Heart right ventricle (tissue), 16 donors: ENCODE measurements around the gene MMAB. TPM values are rescaled to one million over a fixed set of nuclear protein-coding genes. Genes with fewer than 3 reads are reported as not detected.

ENCODE experiments used
- ATAC-seq, 8 donors: fragments of 200-7000 bp; cut with Tn5 transposase; one replicate each; pipeline ENCODE4 v1.9.1; 2020; ENCODE audit warnings: mild to moderate bottlenecking in 8 of 8, moderate library complexity in 8 of 8, moderate number of reproducible peaks in 1 of 8
- DNase-seq, 2 donors: peaks; one replicate each; pipeline ENCODE4 v3.0.0-alpha.2; 2020
- H3K27ac ChIP-seq, 10 donors: fragments of 200-600 bp; sonication (generic) in 2 of 10; one replicate each; pipeline versions ENCODE4 v1.5.0 to v1.8.0; 2020 to 2022; ENCODE audit warnings: mild to moderate bottlenecking in 3 of 10
- H3K27me3 ChIP-seq, 7 donors: fragments of 200-600 bp; one replicate each; pipeline ENCODE4 v1.8.0; 2021 to 2022; ENCODE audit warnings: mild to moderate bottlenecking in 2 of 7
- H3K36me3 ChIP-seq, 9 donors: fragments of 200-600 bp; sonication (generic) in 1 of 9; one replicate each; pipeline versions ENCODE4 v1.5.0 to v1.8.0; 2020 to 2022; ENCODE audit warnings: mild to moderate bottlenecking in 2 of 9
- H3K4me1 ChIP-seq, 9 donors: fragments of 200-600 bp; sonication (generic) in 1 of 9; one replicate each; pipeline versions ENCODE4 v1.5.0 to v1.8.0; 2020 to 2022; ENCODE audit warnings: mild to moderate bottlenecking in 4 of 9
- H3K4me3 ChIP-seq, 10 donors: fragments of 200-600 bp; sonication (generic) in 2 of 10; one replicate each; pipeline versions ENCODE4 v1.5.0 to v1.8.0; 2020 to 2022; ENCODE audit warnings: mild to moderate bottlenecking in 7 of 10, moderate library complexity in 2 of 10
- H3K9me3 ChIP-seq, 11 donors: fragments of 200-600 bp in 10 of 11; sonication (generic) in 2 of 11; one replicate each; pipeline versions ENCODE4 v1.5.0 to v1.8.0; 2013 to 2022; ENCODE audit warnings: mild to moderate bottlenecking in 2 of 11, control low read depth in 1 of 11, moderate library complexity in 1 of 11
- CTCF ChIP-seq, 9 donors: fragments of 200-600 bp; sonication (generic) in 2 of 9; IDR thresholded peaks; one replicate each; pipeline versions ENCODE4 v1.5.0 to v1.8.0; 2021 to 2022; ENCODE audit warnings: antibody characterized with exemption in 9 of 9, mild to moderate bottlenecking in 5 of 9, moderate library complexity in 1 of 9
- WGBS, 2 donors: extraction: QIAGEN DNeasy Blood & Tissue Kit; methylation state at CpG; one replicate each; pipeline ENCODE4 v1.1.7; 2013; ENCODE audit warnings: inconsistent platforms in 1 of 2; 5-methylcytosine and 5-hydroxymethylcytosine counted together
- intact Hi-C, 10 donors: fragments of 100-400 bp; cut with DNase I; formaldehyde crosslinking; loops; one replicate each; pipeline versions ENCODE4 v1.11.1 to v1.14.2; 2022
- polyA plus RNA-seq, 2 donors: library from polyadenylated mRNA; stranded (reverse); fragments of 200-250 nt; gene quantifications; one replicate each; pipeline ENCODE4 v1.2.3, GENCODE V29; 2013
- total RNA-seq, 10 donors: library from RNA; stranded (reverse); fragmentation: NEBNext Ultra II Directional in 3 of 10; extraction: Animal tissue kit (Norgen Biotek cat#: 25700) in 3 of 10; gene quantifications; one replicate each; pipeline versions ENCODE4 v1.2.1 to v1.2.4, GENCODE V29; 2021 to 2023
- donor health status: Arrhythmogenic right ventricular cardiomyopathy.
- donor health status: ischemic (EF 13 %, LVEDD 7.1; RV severe dilation, severe dysfunction).
- donor health status: healthy with polysubstance abuse.
- donor health status: DM: no; HTN: yes; CAD: no.
- donor health status: DM: no; HTN: no; CAD: no.
- donor health status: ischemic (EF 25% LVEDD 6.9; RV normal size, moderate dysfunction).
- donor health status: ischemic (EF 25% LVEDD 5.7; RV mildly dilated, moderate dysfunction).
- donor health status: healthy.
- donor health status: DM: yes; HTN: yes; CAD: no.
- donor health status: Ischemic cardiomyopathy.
- donor health status: ischemic (EF 35%, LVEDD 5.7; RV mildly dilated, moderate dysfunction).
- donor health status: nonischemic (EF 11% LVEDD 7.7; RV severe dilation, severe dysfunction).
- donor health status: DM: yes; HTN: yes; CAD: no.
- donor health status: PGD.
- donor health status: ischemic (EF 29% LVEDD 5.4; RV normal size, mild dysfunction).
- donor health status: nonischemic (EF 23%, LVEDD 6.1; RV moderate dilation, normal function).

The MMAB gene
- total and polyA plus RNA-seq, 12 donors = 27.7 to 50.7 (median 42.2) TPM

- ATAC-seq = no peak
- H3K36me3 ChIP-seq = peaks cover 0 to 93% (median 24%) of the 10 kb centered on the region in 9 donors
- H3K4me3 ChIP-seq = no peak overlapping the region
- H3K4me1 ChIP-seq = no peaks in the 10 kb centered on the region
- intact Hi-C loops = no loop called here
- DNase-seq = no peak
- 90 to 93% methylated on average over 13 of the region's 13 CpGs for WGBS, 2 donors
- no peaks in the 10 kb centered on the region for H3K9me3 ChIP-seq
- no peak for TF ChIP-seq CTCF (IDR thresholded peaks at IDR 0.05)
- H3K27ac ChIP-seq = no peak overlapping the region
- no peaks in the 10 kb centered on the region for H3K27me3 ChIP-seq
Observed at GRCh38 chr12:109580684-109581333, 7.5 kb upstream of the MMAB start.

- H3K36me3 ChIP-seq = peaks cover 0 to 93% (median 26%) of the 10 kb centered on the region in 9 donors
- DNase-seq = no peak
- no peaks in the 10 kb centered on the region for H3K4me1 ChIP-seq
- H3K27ac ChIP-seq = no peak overlapping the region
- H3K4me3 ChIP-seq = no peak overlapping the region
- intact Hi-C loops = no loop called here
- no peaks in the 10 kb centered on the region for H3K9me3 ChIP-seq
- ATAC-seq = no peak
- WGBS, 2 donors = 86 to 88% methylated on average over 8 of the region's 8 CpGs
- H3K27me3 ChIP-seq = no peaks in the 10 kb centered on the region
- TF ChIP-seq CTCF (IDR thresholded peaks at IDR 0.05) = no peak
Observed at GRCh38 chr12:109580272-109580671, 7.0 kb upstream of the MMAB start.

- Histone ChIP-seq H3K36me3 (peaks cover 0 to 88% (median 26%) of the 10 kb centered on the region in 9 donors), H3K9me3 (no peaks in the 10 kb centered on the region), H3K27me3 (no peaks in the 10 kb centered on the region), H3K4me3 (no peak overlapping the region), H3K4me1 (peaks cover 0 to 6% (median 2%) of the 10 kb centered on the region in 9 donors), H3K27ac (no peak overlapping the region)
- DNase-seq (no peak), ATAC-seq (no peak)
- no peak for TF ChIP-seq CTCF (IDR thresholded peaks at IDR 0.05)
- intact Hi-C loops = loop anchor here in 1 of 10 donors (10.0 kb wide), 1 partner anchor 55 kb away; no protein-coding TSS in a partner anchor
- 92% methylated on average over 7 of the region's 7 CpGs for WGBS, 2 donors
Observed at GRCh38 chr12:109579639-109580038, 6.3 kb upstream of the MMAB start.

- no peak overlapping the region for H3K4me3 ChIP-seq
- ATAC-seq (no peak), DNase-seq (no peak)
- no peak overlapping the region for H3K27ac ChIP-seq
- no peak for TF ChIP-seq CTCF (IDR thresholded peaks at IDR 0.05)
- no peaks in the 10 kb centered on the region for H3K27me3 ChIP-seq
- H3K9me3 ChIP-seq = no peaks in the 10 kb centered on the region
- intact Hi-C loops = loop anchor here in 1 of 10 donors (10.0 kb wide), 1 partner anchor 54 kb away; no protein-coding TSS in a partner anchor
- peaks cover 0 to 14% (median 10%) of the 10 kb centered on the region in 9 donors for H3K4me1 ChIP-seq
- peaks cover 0 to 77% (median 26%) of the 10 kb centered on the region in 9 donors for H3K36me3 ChIP-seq
- 83 to 92% methylated on average over 8 of the region's 8 CpGs for WGBS, 2 donors
Observed at GRCh38 chr12:109578330-109578927, 5.1 kb upstream of the MMAB start.
